Ishikawa (cell line): ENCODE data around the gene AMN1.

Source experiments
- CEBPB ChIP-seq: IDR thresholded peaks from 2 replicates; pipeline ENCODE4 v1.6.1; 2012
- CREB1 ChIP-seq: IDR thresholded peaks from 2 replicates; pipeline ENCODE4 v1.6.1; 2012; ENCODE audit warnings: low read depth
- EGR1 ChIP-seq: IDR thresholded peaks from 2 replicates; pipeline ENCODE4 v1.6.1; 2012
- EP300 ChIP-seq: IDR thresholded peaks from 2 replicates; pipeline ENCODE4 v1.6.1; 2012; ENCODE audit warnings: borderline replicate concordance
- FOXM1 ChIP-seq: IDR thresholded peaks from 2 replicates; pipeline ENCODE4 v1.6.1; 2012; ENCODE audit warnings: low read depth, borderline replicate concordance
- NFIC ChIP-seq: IDR thresholded peaks from 2 replicates; pipeline ENCODE4 v1.6.1; 2012
- RAD21 ChIP-seq: IDR thresholded peaks from 2 replicates; pipeline ENCODE4 v1.6.1; 2012; ENCODE audit warnings: low read depth
- REST ChIP-seq: IDR thresholded peaks from 2 replicates; pipeline ENCODE4 v1.6.1; 2012; ENCODE audit warnings: low read depth, mild to moderate bottlenecking
- TAF1 ChIP-seq: IDR thresholded peaks from 2 replicates; pipeline ENCODE4 v1.6.1; 2012; ENCODE audit warnings: low read depth, mild to moderate bottlenecking
- TCF12 ChIP-seq: IDR thresholded peaks from 2 replicates; pipeline ENCODE4 v1.6.1; 2012; ENCODE audit warnings: low read depth
- TEAD4 ChIP-seq: IDR thresholded peaks from 2 replicates; pipeline ENCODE4 v1.6.1; 2012
- USF1 ChIP-seq: IDR thresholded peaks from 2 replicates; pipeline ENCODE4 v1.6.1; 2012
- YY1 ChIP-seq: IDR thresholded peaks from 2 replicates; pipeline ENCODE4 v1.6.1; 2012; ENCODE audit warnings: low read depth
- ZBTB7A ChIP-seq: IDR thresholded peaks from 2 replicates; pipeline ENCODE4 v1.6.1; 2012; ENCODE audit warnings: low read depth
- TF ChIP-seq, protein P1 (sequence below): IDR thresholded peaks from 2 replicates; pipeline ENCODE4 v1.6.1; 2012

AMN1 gene

DNA sequence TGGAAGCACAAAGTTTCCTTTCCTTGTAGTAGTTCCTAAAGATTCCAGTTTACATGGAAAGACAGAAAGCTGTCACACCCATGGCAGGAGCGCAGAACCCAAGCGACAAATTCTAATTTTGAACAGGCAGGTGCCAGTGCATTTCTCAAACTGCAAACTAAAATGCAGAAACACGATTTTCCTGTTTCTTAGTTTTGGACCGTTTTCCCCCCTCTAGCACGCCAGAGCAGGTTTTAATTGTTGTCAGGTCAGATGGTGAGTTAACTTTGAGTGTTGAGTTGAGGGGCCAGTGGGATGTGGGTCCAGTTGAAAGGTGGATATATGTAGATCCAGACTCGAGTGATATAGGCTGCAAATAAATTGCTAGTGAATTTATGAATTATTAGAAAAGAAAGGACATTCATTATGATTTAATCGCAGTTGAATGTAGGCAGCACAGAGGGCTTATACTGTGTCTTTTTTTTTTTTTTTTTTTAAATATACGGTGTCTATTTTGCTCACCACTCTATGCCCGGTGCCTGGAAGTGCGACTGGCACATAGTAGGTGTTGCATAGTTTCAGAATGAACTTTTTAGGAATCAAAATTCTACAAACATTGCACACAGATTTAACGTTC, 70.2 kb downstream of the AMN1 start:
- TF ChIP-seq FOXM1: 0 out of 2 replicates have a peak, but pooled peaks have one; percentile 12
- TF ChIP-seq, protein P1, sequence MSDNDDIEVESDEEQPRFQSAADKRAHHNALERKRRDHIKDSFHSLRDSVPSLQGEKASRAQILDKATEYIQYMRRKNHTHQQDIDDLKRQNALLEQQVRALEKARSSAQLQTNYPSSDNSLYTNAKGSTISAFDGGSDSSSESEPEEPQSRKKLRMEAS: no peak
- no peak for TF ChIP-seq EP300
- no peak for TF ChIP-seq USF1

DNA sequence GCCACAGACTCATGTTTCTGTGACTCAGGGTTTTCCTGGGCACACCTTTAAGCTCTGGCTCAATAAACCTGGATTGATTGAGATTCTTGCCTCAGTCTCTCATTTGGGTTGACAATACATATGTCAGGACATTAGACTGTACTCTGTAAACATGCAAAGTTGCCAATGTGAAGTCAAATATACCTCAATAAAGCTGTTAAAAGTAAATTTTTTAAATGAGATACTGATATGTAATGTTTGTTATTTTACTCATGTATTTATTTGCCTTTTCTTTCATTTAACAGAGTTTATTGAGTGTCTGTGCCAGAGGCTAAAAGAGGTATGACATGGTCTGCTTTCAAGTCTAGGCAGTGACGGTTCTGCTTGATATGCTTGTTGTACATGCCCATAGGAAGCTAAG, 73.0 kb downstream of the AMN1 start:
- TF ChIP-seq, protein P1: no peak
- TF ChIP-seq TCF12 (no peak), CREB1 (no peak), TAF1 (no peak), NFIC (no peak), RAD21 (no peak), ZBTB7A (no peak), YY1 (no peak), USF1 (no peak), EGR1 (no peak), EP300 (no peak), FOXM1 (no peak), TEAD4 (no peak)

GRCh38 chr12:31655208-31655607, 73.6 kb downstream of the AMN1 start:
- TF ChIP-seq YY1 (no peak), CREB1 (no peak), NFIC (no peak), TCF12 (no peak), TAF1 (no peak), TEAD4 (no peak), FOXM1 (no peak), ZBTB7A (no peak), RAD21 (no peak), CEBPB (no peak), USF1 (no peak), EGR1 (no peak), REST (no peak), EP300 (no peak)
- TF ChIP-seq, protein P1: no peak

DNA sequence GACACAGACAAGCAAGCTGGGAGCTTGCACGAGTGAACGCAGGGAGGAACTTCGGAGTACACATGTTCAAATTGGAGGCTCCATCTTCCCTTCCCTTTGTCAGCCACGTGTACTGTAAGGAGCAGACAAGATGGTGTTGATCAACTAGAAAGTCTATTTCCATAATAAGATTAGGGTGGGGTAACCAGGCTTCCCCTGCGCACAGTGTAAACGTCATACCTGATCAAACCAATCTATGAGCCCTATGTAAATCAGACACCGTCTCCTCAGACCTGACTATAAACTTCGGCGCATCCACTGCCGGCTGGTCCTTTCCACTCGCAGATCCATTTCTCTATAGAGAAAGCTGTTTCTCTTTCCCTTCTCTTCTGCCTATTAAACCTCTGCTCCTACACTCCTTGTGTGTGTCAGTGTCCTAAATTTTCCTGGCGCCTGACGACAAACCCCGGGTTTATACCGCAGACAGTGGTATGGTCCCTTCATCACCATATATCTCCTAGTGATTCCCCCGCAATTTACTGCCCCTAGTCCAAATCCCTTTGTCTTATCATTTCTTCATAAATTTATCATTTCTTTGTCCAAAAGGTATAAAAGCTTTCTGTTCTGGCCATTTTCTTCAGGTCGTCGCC, 76.8 kb downstream of the AMN1 start:
- TF ChIP-seq CREB1 (no peak), TAF1 (no peak), TCF12 (no peak), FOXM1 (no peak), RAD21 (no peak)

- TF ChIP-seq REST: no peak
- TF ChIP-seq CEBPB: no peak
- no peak for TF ChIP-seq ZBTB7A
- no peak for TF ChIP-seq CREB1
- TF ChIP-seq USF1: no peak
- no peak for TF ChIP-seq EGR1
- no peak for TF ChIP-seq FOXM1
- no peak for TF ChIP-seq EP300
- TF ChIP-seq NFIC: no peak
- no peak for TF ChIP-seq TEAD4
- no peak for TF ChIP-seq TCF12
- TF ChIP-seq RAD21: no peak
Observed at GRCh38 chr12:31650918-31651317, 77.9 kb downstream of the AMN1 start.
